Measurements from ENCODE around the gene MN1.
"Not testable (repeated sequence)": the region's sequence is repeated elsewhere in the genome, so short reads cannot be mapped to it uniquely, and the experiment has no call there.

Gene MN1

GRCh38 chr22:27757928-27758525 is 43.5 kb downstream of the MN1 start:
- DNase-seq (ENCODE audit: low spot score), result no peak

GRCh38 chr22:27756212-27756660 is 45.3 kb downstream of the MN1 start:
- no peak for DNase-seq (ENCODE audit: low spot score)

GRCh38 chr22:27755521-27756211 is 45.9 kb downstream of the MN1 start:
- no peak for DNase-seq (ENCODE audit: low spot score)

GRCh38 chr22:27754888-27755480 is 46.6 kb downstream of the MN1 start:
- no peak for DNase-seq (ENCODE audit: low spot score)

- DNase-seq (ENCODE audit: low spot score), result no peak
Measured at GRCh38 chr22:27754247-27754887, 47.2 kb downstream of the MN1 start.

- no peak for DNase-seq (ENCODE audit: low spot score)
Measured at GRCh38 chr22:27752771-27753170, 48.8 kb downstream of the MN1 start.

- no peak for DNase-seq (ENCODE audit: low spot score)
Measured at GRCh38 chr22:27752141-27752540, 49.4 kb downstream of the MN1 start.

GRCh38 chr22:27751277-27752070 is 50.1 kb downstream of the MN1 start:
- no peak for DNase-seq (ENCODE audit: low spot score)

GRCh38 chr22:27750584-27751265 is 50.8 kb downstream of the MN1 start:
- DNase-seq (ENCODE audit: low spot score), result no peak

- DNase-seq (ENCODE audit: low spot score), result no peak
Measured at GRCh38 chr22:27749597-27750225, 51.8 kb downstream of the MN1 start.

- no peak for DNase-seq (ENCODE audit: low spot score)
Measured at GRCh38 chr22:27748751-27749191, 52.8 kb downstream of the MN1 start.

GRCh38 chr22:27748349-27748748 is 53.2 kb downstream of the MN1 start:
- no peak for DNase-seq (ENCODE audit: low spot score)

- DNase-seq (ENCODE audit: low spot score), result no peak
Measured at GRCh38 chr22:27747396-27748221, 53.9 kb downstream of the MN1 start.

GRCh38 chr22:27746918-27747317 is 54.6 kb downstream of the MN1 start:
- no peak for DNase-seq (ENCODE audit: low spot score)

GRCh38 chr22:27745809-27746208 is 55.7 kb downstream of the MN1 start:
- DNase-seq (ENCODE audit: low spot score), result no peak

- no peak for DNase-seq (ENCODE audit: low spot score)
Measured at GRCh38 chr22:27745154-27745553, 56.4 kb downstream of the MN1 start.

- not testable (repeated sequence) for DNase-seq (ENCODE audit: low spot score)
Measured at GRCh38 chr22:27744078-27744477, 57.5 kb downstream of the MN1 start.

- DNase-seq (ENCODE audit: low spot score), result no peak
Measured at GRCh38 chr22:27740202-27740748, 61.3 kb downstream of the MN1 start.

GRCh38 chr22:27737521-27737920 is 64.0 kb downstream of the MN1 start:
- DNase-seq (ENCODE audit: low spot score), result no peak

GRCh38 chr22:27734066-27734465 is 67.5 kb downstream of the MN1 start:
- DNase-seq (ENCODE audit: low spot score), result no peak

All from CD4-positive, alpha-beta T cell treated with Interleukin-6 at 100 ng/mL for 8 hours (primary cell).